HG03565 (cell line): ENCODE data around the gene RASL10A.

Source experiments
- ATAC-seq: cut with Tn5 transposase; IDR thresholded peaks from one replicate; pipeline ENCODE4 v1.9.1; 2021; ENCODE audit warnings: mild to moderate bottlenecking, moderate library complexity; ENCODE audit not compliant: unreplicated experiment

The RASL10A gene

DNA sequence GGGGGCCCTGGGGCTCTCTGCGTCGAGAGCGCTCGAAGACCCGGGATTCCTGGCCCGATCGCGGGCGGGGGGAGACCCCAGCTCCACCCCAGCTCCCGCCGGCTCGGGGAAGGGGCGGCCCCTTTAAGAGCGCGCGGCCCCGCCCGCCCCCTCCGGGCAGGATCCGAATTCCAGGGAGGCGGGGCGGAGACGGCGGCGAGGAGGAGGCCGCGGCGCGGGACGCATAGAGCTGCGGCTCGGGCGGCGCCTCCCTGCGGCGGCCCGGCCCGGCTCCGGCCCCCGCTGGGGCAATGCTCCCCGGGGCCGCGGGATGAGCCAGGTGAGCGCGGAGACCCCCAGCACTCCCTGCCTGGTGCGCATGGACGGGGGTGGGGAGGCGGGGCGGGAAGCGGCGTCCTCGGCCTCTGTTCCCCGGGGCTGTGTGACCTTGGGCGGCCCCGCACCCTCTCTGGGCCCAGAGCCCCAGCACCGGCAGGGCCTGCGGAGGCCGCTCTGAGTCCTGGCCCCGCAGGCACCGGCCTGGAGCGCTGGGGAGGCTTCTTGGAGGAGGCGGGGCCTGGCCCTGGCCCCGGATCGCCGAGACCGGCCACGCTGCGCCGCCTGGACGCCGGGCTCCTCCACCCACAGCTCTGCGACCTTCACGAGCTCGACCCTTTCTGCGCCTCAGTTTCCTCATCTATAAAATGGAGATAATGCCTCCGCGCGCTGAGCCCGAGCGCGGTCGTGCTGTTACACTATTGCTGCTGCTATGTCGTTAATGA lies 8.5 kb downstream of the RASL10A start:
- no peak for ATAC-seq

DNA sequence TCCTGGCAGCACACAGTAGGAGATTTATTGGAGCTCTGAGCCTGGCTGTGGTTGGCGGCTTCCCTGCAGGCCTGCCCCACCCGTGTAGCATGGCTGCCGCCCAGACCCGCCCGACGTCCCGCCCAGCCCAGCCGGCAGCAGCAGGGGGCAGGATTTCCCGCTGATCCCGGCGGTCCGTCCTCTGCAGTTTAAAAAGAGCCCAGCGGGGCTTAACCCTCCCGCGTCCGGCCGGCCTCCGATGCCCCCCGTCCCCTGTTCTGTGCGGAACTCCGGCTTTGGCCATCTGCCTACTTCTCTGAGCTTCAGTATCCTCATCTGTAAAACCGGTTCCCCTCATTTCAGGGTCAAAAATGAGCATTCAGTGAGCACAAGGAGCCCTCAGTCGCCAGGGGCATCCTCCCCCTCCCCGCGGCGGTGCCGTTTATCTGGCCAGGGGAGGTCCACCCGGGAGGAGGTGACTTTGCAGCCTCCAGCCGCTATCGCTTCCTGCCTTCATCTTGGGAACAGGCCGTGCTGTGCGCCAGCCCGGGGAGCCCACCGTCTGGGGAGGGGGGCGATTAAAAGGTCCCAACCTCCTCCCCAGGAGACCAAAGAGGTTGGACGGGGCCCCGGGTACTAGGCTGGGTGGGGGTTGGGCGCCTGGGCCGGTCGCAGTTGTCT lies 9.2 kb downstream of the RASL10A start, which contains the start of gene GAS2L1:
GAS2L1 (plus strand) TSS at position 476 of the 660 bp plus-strand sequence. CDS start 1,456 bp downstream, outside the sequence.
- ATAC-seq: no peak

DNA sequence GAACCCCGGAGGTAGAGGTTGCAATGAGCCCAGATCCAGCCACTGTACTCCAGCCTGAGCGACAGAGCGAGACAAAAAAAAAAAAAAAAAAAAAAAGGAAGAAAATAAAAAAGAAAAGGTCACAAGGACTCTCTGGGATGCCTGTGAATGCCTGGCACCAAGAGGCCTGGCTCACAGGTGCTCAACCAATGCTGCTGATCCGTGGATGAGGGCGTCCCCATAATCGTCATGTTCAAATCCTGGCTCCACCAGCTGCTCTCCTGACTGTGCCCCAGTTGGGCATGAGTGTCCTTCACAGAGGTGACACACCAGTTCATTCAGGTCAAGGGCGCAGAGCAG lies 9.7 kb downstream of the RASL10A start:
- no peak for ATAC-seq

DNA sequence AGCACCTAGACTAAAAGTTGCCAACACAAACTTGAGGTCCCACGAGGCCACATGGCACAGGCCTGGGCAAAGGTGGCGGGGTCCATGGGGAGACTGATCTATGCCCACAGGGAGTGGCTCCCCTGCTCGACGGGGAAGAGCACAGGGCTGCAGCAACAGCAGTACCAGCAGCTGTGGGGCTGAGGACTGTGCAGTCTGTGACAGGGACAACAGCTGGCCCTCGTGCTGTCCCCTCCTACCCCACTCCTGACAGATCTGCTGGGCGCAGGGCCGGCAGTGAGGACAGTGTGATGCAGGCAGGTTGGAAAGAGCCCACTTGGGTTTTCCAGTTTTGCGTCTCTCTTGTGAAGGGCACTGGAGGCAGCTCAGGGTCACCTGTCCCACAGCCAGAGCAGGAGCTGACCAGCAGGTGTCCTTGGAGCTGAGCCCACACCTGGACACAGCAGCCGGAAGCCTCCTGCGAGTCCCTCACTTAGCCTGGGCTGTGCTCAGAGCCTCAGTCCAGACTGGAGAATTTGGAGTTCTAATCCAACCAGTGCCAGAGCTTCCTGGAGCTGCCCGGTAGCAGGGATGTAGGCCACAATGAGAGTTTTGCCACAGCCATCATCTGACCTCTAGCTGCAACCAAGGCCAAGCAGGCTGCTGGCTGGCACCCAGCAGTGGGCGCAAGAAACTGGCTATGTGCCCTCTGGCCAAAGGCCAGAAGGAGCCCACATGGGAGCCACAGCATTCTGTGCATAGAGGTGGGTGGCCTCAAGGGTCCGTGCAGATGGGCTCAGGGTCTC lies 12.6 kb downstream of the RASL10A start:
- ATAC-seq: no peak

DNA sequence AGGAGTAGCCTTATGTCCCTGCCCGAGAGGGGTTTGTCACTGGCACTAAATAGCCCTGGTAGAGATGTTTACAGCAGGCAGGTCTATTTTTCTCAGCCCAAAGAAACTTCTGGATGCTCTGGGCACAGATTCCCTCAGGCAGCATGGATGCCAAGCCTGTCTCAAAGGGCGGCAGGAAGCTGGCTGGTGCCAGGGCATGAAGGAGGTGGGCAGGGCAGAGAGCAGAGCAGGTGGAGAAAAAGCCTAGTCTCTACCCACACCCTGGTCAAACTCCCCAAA lies 13.2 kb downstream of the RASL10A start:
- no peak for ATAC-seq

DNA sequence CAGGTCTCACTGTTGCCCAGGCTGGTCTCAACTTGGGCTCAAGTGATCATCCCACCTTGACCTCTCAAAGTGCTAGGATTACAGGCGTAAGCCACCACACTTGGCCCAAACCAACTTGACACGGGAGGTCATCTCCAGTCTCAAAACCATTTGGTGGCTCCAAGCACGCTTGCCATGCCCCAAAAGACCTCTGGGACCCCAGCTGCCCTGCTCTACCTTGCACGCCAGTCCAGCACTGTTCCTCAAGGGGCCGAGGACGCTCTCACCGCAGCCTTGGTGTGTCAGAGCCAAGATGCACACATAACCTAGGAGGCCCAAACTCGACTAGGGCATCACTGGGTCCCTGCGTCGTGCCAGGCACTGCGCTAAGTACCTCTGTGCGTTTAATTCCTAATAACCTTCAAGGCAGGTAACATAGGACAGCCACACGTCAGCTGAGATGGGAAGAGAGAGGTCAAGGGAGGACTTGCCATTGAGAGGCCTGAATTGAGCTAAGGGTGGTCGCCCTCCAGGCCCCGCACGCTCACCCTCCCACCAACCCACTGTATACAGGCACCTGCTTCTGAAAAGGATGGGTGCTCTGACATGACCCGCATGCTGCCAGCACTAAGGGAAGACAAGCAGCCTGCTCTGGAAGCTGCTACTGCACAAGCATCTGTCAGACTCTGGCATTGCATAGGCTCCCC lies 13.6 kb downstream of the RASL10A start:
- no peak for ATAC-seq

DNA sequence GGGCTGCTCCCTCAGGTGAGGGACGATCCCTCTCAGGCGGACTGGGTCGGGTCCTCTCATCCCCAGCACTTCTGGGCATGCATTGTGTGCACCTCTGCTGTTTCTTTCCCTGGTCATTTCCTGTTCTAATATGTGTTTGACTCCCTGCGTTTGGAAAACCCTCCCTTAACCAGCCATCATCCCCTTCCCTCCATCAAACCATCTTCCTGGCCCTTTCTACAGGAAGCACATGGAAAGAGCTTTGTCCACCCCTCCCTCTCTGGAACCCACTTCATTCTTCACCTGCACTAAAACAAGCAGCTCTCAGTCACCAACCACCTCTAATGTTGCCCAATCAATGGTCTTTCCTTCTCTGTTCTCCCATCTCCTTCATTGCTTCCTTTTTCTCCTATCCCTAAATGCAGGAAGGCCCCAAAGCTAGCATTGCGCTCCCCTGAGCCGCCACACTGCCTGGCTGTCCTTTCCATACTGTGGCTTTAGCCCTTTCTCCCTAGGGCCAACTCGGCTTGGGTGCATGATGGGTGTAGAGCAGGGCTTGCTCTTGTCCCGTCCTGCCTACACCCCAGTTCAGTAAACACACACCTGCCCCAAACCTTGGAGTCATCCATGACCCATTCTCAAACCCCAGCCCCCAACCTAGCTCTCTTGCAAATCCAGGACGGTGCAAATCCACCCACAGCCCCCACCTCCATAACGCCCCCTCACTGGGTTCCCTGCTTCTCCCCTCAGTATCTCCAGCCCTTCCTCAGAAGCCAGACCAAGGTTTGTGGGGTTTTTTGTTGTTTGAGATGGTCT lies 14.5 kb downstream of the RASL10A start:
- no peak for ATAC-seq

DNA sequence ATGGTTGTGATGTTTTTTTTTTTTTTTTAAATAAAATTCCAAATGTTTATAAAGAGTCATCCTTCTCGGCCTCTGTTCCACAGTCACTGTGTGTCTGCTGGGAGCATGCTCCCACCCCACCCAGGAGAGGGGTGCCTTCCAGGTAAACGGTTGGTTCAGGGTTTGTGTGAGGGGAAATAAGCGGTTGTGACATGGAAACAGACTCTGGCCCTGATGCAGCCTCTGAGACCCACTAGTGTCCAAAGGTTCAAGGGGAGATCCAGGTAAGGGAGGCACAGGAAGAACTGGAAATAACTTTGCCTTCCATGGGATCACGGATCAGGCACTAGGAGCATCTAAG lies 15.1 kb downstream of the RASL10A start:
- ATAC-seq: no peak

DNA sequence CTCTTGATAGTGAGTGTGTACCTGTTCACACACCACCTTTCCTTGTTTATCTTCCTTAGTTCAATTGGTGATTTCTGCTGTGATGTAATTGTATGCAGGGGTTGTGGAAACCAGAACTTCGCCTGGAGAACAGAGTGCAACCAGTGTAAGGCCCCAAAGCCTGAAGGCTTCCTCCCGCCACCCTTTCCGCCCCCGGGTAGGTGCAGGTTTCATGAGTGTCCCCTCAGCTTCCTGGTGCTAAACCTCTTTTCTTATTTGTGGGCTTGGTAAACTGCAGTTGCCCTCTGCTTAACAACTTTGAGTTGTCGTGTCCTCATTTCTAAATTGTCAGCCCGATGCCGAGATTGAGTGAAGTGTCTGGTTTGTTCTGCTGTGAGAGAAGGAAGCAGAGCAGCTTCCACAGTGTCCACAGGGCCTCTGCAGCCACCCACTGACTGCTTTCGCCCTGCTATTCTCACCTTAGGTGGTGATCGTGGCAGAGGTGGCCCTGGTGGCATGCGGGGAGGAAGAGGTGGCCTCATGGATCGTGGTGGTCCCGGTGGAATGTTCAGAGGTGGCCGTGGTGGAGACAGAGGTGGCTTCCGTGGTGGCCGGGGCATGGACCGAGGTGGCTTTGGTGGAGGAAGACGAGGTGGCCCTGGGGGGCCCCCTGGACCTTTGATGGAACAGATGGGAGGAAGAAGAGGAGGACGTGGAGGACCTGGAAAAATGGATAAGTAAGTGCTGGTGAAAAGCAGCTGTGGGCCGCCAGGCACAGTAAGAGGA lies 16.2 kb downstream of the RASL10A start:
- no peak for ATAC-seq

DNA sequence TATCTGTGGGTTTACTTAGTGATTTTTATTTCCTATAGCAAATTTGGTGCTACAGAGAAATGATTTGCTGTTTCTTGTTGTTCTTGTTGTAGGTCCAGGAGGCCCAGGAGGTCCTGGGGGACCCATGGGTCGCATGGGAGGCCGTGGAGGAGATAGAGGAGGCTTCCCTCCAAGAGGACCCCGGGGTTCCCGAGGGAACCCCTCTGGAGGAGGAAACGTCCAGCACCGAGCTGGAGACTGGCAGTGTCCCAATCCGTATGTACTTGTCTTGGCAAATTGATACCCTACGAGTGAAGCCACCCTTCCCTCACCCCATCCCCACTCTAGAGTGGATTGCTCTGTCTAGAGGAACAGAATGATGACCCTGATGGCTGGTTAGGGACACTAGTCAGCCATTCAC lies 16.9 kb downstream of the RASL10A start:
- no peak for ATAC-seq

DNA sequence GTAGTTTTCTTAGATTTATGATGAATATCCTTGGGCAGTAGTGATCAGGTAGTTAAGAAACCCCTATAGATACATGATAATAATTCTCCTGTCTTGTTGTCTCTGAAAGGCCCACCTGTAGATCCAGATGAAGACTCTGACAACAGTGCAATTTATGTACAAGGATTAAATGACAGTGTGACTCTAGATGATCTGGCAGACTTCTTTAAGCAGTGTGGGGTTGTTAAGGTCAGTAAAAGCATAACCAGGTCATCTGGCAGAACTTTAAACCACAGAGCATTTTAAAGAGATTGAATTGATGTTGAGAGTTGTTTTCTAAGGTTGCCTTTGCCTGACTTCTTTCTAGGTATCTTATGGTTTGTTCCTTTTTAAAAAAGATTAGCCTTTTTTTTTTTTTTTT lies 23.1 kb downstream of the RASL10A start:
- no peak for ATAC-seq

DNA sequence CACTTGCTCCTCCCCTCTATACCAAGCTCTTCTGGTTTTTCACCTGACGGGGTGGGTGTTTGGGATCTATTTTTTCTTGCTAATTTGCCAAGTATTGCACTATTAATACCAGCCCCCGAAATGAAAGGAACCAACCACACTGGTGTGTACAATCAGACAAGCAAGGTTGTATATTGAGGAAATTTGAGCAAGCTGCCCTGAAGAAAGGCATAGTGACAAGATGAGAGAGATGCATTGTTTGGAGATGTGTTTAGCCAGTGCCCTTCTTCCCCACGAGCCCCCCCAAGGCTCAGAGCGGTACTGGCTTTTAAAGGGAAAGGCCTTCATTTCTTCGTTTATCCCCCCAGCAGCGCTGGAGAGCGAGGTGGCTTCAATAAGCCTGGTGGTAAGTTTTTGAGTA lies 24.3 kb downstream of the RASL10A start:
- no peak for ATAC-seq

DNA sequence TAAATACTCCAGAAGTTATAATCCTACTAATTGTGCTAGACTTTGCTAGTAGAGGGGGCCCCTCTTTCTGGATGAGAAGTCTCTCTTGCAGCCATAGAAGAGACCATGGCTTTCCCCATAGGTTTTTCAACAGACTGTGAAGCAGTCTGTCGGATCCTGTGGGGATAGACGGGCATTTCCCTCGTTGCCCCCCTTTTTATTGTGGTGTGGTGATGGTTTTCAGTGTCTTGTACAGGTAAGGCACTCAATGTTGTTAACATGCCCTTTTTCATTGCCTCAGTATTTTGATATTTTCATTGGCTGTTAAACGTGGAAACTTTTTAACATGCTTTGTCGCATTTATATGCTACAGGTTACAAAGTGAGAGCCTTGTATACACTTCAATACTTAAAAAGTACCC lies 25.4 kb downstream of the RASL10A start:
- no peak for ATAC-seq

DNA sequence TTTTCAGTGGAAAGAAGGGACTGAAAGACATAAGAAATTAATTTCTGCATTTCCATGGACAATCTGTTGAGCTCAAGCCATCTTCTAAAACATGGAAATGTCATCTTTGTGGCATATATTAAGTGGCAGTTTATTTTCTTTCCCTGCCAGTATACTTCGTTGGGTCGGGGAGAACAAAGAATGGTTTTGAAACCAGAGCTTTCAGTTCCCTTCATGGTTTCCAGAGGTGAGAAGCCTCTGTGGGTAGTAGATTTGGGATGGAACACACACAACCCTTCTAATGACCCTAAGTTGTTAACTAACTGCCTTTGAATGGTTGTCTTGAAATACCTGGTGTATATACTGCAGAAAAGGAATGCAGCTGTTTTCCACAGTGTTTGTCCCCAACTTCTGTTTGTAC lies 26.7 kb downstream of the RASL10A start:
- no peak for ATAC-seq

DNA sequence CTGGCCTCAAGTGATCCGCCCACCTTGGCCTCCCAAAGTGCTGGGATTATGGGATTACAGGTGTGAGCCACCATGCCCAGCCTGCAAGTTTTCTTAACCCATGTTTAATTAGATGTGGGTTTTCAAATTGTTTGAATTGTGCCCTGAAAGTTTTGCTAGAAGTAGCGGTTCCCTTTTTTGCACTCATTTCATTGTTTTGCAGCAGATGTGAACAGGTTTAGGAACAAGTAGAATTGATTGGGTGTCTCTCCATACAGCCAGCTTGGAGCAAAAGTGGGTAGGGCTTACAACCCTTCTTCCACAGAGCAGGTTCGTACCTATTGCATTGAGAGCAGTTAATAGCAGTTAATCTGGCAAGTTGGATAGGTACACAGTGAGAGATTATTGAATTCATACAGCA lies 31.3 kb downstream of the RASL10A start:
- ATAC-seq: no peak

DNA sequence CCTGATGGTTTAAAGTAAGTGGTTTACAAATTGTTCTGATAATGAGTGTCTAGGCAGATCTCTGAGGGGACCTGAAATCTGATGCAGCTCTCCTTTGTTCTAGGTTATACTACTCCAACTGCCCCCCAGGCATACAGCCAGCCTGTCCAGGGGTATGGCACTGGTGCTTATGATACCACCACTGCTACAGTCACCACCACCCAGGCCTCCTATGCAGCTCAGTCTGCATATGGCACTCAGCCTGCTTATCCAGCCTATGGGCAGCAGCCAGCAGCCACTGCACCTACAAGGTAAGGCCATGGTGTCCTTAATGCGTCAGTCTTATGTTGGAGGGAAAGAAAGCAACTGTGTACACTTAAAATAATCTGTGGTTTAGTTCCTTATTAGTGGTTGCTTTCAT lies 37.6 kb downstream of the RASL10A start:
- ATAC-seq: no peak

DNA sequence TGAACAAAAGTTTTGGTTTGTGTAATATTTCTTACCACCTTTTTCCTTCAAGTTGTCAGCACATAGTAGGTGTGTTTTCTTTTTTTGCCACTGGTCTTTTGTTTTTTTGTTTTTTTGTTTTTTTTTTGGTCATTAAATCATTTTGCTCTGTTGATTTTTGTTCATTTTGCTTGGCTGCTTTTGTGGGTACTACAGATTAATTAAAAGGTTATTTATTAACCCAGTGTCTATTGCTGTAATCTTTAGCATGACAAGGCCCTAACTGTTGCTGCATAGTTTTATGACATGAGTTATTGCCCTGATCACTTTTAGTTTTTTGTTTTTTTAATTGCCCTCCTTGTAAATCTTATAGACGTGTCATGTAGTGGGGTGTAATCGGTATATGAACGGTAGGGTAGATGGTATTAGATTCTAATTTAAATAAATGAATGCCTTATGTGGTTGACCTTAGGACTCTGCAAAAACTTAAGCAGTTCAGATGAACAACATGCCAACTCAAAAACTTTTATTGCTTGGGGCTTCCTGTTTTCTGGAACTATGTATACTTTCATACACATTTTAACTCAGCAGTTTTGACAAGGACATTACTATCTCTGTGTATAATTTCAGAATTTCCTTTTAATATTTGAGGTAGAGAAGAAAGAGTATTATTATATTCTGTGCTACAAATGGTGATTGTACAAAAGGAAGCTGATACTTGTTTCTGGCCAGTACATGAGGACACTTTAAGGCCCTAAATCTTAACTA lies 39.5 kb downstream of the RASL10A start:
- ATAC-seq: no peak

DNA sequence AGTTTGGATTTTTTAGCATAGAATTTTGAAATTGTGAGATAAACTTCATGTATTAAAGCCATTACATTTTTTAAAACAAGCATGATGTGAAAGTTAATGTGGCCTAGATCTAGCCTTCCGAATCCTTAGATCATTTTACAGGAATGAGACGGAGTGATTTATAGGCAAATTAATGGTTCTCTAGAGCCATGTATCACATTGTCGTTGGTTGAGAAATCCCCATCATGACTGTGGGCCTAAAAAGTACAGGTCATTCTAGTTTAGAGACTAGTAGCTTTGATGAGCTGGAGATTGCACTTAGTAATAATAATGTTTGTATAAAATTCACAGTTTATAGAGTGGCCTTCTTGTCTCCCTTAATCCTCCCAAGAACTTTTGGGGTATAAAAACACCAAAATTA lies 40.3 kb downstream of the RASL10A start:
- ATAC-seq: no peak

DNA sequence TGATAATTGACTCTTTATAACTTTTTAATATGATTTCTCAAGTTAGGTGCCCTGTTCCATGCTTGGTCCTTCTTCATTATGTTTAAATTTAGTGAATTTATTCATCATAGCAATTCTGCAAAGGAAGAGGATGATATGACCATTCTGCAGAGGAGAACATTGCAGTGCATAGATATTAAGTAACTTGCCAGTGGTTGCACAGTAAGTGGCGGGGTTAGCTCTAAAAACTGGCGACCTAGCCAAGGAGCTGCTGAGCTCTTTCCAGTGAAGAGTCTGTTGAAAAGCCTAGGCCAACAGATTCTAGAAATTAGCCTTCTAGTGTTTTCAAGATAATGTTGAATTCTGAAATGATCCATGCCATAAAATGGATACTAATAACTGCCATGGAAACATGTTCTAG lies 42.9 kb downstream of the RASL10A start:
- ATAC-seq: no peak
